Astrocyte (in vitro differentiated cells and primary cell): Measurements from ENCODE around the gene SYT17.

Source experiments
- CTCF ChIP-seq: IDR thresholded peaks from 2 replicates; pipeline ENCODE4 v1.5.1; 2011; ENCODE audit warnings: low read depth, mild to moderate bottlenecking, inconsistent platforms, low read length, moderate library complexity; ENCODE audit not compliant: insufficient read depth
- EZH2 ChIP-seq: IDR thresholded peaks from 2 replicates; pipeline ENCODE4 v1.6.1; 2012; ENCODE audit warnings: mild to moderate bottlenecking, low read length, inconsistent platforms; ENCODE audit not compliant: insufficient read depth

- no peak for TF ChIP-seq CTCF
- TF ChIP-seq EZH2 = no peak
Observed at GRCh38 chr16:19235886-19236285, 67.8 kb downstream of the SYT17 start.
